ENCODE measurements around the gene NEK9.

DNA sequence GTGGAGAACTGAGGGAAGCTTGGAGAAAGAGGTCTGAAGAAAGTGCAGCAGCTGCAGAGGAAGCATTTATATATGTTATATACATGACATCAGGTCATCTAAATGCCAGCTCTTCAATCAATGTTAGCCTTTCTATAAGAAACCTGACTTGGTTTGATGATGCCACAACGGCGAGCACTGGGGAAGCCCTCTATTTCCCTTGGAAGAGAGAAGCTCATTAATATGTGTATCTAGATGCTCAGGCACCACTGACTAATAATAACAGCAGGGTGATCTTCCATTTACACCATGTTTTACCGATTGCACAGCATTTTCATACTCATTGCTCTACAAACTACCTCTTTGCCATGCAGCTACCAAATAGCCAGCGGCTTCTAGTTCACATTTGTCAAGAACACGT lies 63.8 kb downstream of the NEK9 start:
- TF ChIP-seq, protein P1, sequence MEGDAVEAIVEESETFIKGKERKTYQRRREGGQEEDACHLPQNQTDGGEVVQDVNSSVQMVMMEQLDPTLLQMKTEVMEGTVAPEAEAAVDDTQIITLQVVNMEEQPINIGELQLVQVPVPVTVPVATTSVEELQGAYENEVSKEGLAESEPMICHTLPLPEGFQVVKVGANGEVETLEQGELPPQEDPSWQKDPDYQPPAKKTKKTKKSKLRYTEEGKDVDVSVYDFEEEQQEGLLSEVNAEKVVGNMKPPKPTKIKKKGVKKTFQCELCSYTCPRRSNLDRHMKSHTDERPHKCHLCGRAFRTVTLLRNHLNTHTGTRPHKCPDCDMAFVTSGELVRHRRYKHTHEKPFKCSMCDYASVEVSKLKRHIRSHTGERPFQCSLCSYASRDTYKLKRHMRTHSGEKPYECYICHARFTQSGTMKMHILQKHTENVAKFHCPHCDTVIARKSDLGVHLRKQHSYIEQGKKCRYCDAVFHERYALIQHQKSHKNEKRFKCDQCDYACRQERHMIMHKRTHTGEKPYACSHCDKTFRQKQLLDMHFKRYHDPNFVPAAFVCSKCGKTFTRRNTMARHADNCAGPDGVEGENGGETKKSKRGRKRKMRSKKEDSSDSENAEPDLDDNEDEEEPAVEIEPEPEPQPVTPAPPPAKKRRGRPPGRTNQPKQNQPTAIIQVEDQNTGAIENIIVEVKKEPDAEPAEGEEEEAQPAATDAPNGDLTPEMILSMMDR (IDR thresholded peaks at IDR 0.05) = no peak
- TF ChIP-seq, protein P2, sequence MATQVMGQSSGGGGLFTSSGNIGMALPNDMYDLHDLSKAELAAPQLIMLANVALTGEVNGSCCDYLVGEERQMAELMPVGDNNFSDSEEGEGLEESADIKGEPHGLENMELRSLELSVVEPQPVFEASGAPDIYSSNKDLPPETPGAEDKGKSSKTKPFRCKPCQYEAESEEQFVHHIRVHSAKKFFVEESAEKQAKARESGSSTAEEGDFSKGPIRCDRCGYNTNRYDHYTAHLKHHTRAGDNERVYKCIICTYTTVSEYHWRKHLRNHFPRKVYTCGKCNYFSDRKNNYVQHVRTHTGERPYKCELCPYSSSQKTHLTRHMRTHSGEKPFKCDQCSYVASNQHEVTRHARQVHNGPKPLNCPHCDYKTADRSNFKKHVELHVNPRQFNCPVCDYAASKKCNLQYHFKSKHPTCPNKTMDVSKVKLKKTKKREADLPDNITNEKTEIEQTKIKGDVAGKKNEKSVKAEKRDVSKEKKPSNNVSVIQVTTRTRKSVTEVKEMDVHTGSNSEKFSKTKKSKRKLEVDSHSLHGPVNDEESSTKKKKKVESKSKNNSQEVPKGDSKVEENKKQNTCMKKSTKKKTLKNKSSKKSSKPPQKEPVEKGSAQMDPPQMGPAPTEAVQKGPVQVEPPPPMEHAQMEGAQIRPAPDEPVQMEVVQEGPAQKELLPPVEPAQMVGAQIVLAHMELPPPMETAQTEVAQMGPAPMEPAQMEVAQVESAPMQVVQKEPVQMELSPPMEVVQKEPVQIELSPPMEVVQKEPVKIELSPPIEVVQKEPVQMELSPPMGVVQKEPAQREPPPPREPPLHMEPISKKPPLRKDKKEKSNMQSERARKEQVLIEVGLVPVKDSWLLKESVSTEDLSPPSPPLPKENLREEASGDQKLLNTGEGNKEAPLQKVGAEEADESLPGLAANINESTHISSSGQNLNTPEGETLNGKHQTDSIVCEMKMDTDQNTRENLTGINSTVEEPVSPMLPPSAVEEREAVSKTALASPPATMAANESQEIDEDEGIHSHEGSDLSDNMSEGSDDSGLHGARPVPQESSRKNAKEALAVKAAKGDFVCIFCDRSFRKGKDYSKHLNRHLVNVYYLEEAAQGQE (IDR thresholded peaks at IDR 0.05; ENCODE audit: insufficient read depth in 1 of 2, low read depth in 2 of 2, low read length in 1 of 2) = no peak
- TF ChIP-seq POLR2AphosphoS5 (IDR thresholded peaks at IDR 0.05; ENCODE audit: low read depth, low read length) (no peak), SIN3A (IDR thresholded peaks at IDR 0.05; ENCODE audit: borderline replicate concordance, insufficient read depth, low read depth, low read length) (no peak), TCF7L2 (IDR thresholded peaks at IDR 0.05; ENCODE audit: low read depth, low read length) (no peak)
